ENCODE data around the gene FLCN. TPM values are rescaled to one million over a fixed set of nuclear protein-coding genes. Genes with fewer than 3 reads are reported as not detected.

The FLCN gene
- total and polyA plus RNA-seq, 4 donors = 8.5 to 46.7 (median 28.4) TPM

- Histone ChIP-seq H3K9me3 (ENCODE audit: control insufficient read depth in 4 of 4, low read length in 3 of 4) (no peaks in the 10 kb centered on the region), H3K4me3 (ENCODE audit: low read depth in 1 of 3, low read length in 3 of 3) (no peak overlapping the region), H3K9ac (ENCODE audit: low read depth in 1 of 2, low read length in 2 of 2) (no peak overlapping the region), H3K27ac (ENCODE audit: low read depth in 1 of 2, low read length in 2 of 2) (no peak overlapping the region), H3K4me1 (ENCODE audit: control insufficient read depth in 4 of 4, insufficient read depth in 4 of 4, low read length in 3 of 4) (no peaks in the 10 kb centered on the region), H3K27me3 (ENCODE audit: control insufficient read depth in 4 of 4, insufficient read depth in 4 of 4, low read length in 3 of 4) (no peaks in the 10 kb centered on the region), H3K36me3 (ENCODE audit: control insufficient read depth in 4 of 4, insufficient read depth in 3 of 4, low read depth in 1 of 4, low read length in 3 of 4) (peaks cover 19 to 86% (median 54%) of the 10 kb centered on the region in 4 donors)
- no peak for TF ChIP-seq JUND (IDR thresholded peaks at IDR 0.05)
- no peak for TF ChIP-seq RXRA (IDR thresholded peaks at IDR 0.05)
- no peak for TF ChIP-seq ATF3 (IDR thresholded peaks at IDR 0.05)
- no peak for TF ChIP-seq FOXA2 (IDR thresholded peaks at IDR 0.05)
- TF ChIP-seq GABPA (IDR thresholded peaks at IDR 0.05 in 1 of 2, conservative IDR thresholded peaks at IDR 0.05 in 1 of 2) = no peak
- TF ChIP-seq, protein P1, sequence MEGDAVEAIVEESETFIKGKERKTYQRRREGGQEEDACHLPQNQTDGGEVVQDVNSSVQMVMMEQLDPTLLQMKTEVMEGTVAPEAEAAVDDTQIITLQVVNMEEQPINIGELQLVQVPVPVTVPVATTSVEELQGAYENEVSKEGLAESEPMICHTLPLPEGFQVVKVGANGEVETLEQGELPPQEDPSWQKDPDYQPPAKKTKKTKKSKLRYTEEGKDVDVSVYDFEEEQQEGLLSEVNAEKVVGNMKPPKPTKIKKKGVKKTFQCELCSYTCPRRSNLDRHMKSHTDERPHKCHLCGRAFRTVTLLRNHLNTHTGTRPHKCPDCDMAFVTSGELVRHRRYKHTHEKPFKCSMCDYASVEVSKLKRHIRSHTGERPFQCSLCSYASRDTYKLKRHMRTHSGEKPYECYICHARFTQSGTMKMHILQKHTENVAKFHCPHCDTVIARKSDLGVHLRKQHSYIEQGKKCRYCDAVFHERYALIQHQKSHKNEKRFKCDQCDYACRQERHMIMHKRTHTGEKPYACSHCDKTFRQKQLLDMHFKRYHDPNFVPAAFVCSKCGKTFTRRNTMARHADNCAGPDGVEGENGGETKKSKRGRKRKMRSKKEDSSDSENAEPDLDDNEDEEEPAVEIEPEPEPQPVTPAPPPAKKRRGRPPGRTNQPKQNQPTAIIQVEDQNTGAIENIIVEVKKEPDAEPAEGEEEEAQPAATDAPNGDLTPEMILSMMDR (IDR thresholded peaks at IDR 0.05; ENCODE audit: low read depth, low read length, missing input control) = no peak
- TF ChIP-seq, protein P2, sequence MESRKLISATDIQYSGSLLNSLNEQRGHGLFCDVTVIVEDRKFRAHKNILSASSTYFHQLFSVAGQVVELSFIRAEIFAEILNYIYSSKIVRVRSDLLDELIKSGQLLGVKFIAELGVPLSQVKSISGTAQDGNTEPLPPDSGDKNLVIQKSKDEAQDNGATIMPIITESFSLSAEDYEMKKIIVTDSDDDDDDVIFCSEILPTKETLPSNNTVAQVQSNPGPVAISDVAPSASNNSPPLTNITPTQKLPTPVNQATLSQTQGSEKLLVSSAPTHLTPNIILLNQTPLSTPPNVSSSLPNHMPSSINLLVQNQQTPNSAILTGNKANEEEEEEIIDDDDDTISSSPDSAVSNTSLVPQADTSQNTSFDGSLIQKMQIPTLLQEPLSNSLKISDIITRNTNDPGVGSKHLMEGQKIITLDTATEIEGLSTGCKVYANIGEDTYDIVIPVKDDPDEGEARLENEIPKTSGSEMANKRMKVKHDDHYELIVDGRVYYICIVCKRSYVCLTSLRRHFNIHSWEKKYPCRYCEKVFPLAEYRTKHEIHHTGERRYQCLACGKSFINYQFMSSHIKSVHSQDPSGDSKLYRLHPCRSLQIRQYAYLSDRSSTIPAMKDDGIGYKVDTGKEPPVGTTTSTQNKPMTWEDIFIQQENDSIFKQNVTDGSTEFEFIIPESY (IDR thresholded peaks at IDR 0.05) = no peak
- no peak for TF ChIP-seq TAF1 (conservative IDR thresholded peaks at IDR 0.05)
- TF ChIP-seq HNF4A (conservative IDR thresholded peaks at IDR 0.05) = no peak
- no peak for TF ChIP-seq SP1 (IDR thresholded peaks at IDR 0.05)
- TF ChIP-seq YY1 (IDR thresholded peaks at IDR 0.05) = no peak
- no peak for TF ChIP-seq MAX (IDR thresholded peaks at IDR 0.05)
- no peak for TF ChIP-seq RAD21 (IDR thresholded peaks at IDR 0.05)
- no peak for TF ChIP-seq NR2F2 (IDR thresholded peaks at IDR 0.05)
- no peak for TF ChIP-seq EGR1 (IDR thresholded peaks at IDR 0.05; ENCODE audit: low read depth in 2 of 2)
- TF ChIP-seq REST (IDR thresholded peaks at IDR 0.05) = no peak
- no peak for TF ChIP-seq FOXA1 (IDR thresholded peaks at IDR 0.05)
- TF ChIP-seq HNF4G (IDR thresholded peaks at IDR 0.05) = no peak
- 94% methylated on average over 9 of the region's 9 CpGs for WGBS
- DNase-seq (ENCODE audit: low spot score) = no peak
Observed at GRCh38 chr17:17180141-17180603, 56.8 kb downstream of the FLCN start.
